ENCODE measurements around the gene IDH3B.
A peak's percentile ranks its signal among the peaks of the same experiment; 100 is the strongest.

Gene IDH3B

DNA sequence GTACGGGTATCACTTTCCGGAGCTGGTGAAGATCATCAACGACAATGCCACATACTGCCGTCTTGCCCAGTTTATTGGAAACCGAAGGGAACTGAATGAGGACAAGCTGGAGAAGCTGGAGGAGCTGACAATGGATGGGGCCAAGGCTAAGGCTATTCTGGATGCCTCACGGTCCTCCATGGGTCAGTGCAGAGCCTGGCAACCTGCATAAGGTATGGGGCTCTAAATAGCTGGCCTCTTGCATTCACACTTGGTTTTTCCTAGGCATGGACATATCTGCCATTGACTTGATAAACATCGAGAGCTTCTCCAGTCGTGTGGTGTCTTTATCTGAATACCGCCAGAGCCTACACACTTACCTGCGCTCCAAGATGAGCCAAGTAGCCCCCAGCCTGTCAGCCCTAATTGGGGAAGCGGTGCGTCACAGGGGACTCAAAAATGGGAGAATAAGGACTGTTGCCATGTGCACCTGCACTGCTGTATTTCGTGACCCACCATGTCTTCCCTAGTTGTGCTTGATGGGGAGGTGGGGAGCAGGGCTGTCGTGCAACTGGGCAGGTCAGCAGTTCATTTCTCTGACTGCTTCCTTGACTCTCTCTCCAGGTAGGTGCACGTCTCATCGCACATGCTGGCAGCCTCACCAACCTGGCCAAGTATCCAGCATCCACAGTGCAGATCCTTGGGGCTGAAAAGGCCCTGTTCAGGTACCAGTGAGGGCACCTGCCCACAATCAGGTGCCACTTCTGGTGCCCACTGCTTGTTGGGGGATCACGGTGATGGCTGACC lies 8.5 kb downstream of the IDH3B start:
- DNase-seq = no peak

DNA sequence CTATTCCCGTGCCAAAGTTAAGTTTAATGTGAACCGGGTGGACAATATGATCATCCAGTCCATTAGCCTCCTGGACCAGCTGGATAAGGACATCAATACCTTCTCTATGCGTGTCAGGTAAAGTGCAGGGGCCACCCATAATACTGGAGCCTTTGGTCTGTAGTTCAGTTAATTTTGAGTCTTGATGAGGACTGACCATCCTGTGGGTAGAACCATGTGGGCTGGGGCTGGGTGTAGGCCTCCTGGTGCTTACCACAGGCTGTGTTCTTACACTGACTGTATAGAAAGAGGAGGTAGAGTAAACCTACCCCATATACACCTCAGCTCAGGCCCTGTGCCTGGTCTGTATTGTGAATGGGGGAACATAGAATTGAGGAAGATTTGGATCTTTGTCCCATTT lies 9.2 kb downstream of the IDH3B start:
- no peak for DNase-seq

GRCh38 chr20:2654384-2654822 lies 9.6 kb downstream of the IDH3B start:
- no peak for DNase-seq

DNA sequence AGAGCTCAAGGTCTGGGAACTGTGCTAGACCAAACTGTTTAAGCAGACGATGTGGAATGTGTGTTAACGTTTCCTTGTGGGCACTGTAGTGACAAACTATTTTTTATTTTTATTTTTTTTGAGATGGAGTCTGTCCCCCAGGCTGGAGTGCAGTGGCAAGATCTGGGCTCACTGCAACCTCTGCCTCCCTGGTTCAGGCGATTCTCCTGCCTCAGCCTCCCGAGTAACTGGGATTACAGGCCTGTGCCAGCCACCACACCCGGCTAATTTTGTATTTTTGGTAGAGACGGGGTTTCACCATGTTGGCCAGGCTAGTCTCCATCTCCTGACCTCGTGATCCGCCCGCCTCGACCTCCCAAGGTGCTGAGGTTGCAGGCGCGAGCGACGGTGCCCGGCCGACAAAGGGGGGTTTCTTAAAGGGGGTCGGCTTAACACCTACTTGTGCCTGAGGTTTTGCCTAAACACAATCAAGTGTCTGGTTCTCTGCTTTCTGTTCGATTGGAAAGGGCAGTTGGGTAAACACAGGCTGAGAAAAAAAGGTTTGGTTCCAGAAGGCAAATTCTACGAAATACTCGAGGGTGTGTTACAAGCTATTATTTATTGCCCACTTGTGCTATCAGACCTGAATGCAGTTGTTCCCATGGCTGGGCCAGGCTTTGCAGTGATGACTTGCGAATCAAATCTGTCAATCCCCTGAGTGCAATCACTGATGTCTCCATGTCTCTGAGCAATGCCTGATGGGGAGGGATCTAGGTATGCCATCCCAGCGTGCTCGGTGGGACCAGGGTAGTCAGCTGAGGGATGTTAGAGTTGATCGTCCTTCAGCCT lies 10.2 kb downstream of the IDH3B start:
- no peak for DNase-seq

DNA sequence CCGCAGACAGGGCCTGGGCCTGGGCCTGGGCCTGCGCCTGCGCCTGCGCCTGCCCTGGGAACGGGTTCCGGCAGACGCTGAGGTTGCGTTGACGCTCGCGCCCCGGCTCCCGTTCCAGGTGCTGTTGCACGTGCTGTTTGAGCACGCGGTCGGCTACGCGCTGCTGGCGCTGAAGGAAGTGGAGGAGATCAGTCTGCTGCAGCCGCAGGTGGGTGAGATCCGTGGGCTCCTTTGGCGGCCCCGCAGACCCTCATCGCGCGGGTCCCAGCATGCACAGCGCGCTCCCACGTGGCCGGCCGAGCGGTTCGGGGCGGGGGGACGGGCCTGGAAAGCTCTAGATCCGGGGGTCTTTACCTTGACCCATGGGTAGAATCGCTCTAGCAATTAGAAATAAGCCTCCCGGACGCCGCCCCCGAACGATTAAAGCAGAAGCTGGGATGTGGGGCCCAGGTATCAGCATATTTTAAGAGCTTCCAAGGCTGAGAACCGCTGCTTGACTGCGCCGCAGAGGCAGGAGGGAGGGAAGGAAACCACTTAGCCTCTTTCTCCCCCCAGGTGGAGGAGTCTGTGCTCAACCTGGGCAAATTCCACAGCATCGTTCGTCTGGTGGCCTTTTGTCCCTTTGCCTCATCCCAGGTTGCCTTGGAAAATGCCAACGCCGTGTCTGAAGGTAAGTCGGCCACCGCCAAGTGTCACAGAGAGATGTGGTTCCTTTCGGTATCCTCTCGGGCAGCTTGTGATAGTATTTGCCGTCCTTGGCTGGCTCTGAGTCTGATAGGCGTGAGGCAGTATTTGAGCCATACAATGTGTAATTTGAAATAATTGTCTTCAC lies 11.1 kb downstream of the IDH3B start:
- DNase-seq = peak; percentile 39

- peak; percentile 96 for DNase-seq
Measured at GRCh38 chr20:2651772-2652723, 12.0 kb downstream of the IDH3B start, which contains the start of gene NOP56. Gene NOP56, plus strand, starts transcription at chr20:2652632. Its CDS starts 29 bp downstream, at chr20:2652661.

DNA sequence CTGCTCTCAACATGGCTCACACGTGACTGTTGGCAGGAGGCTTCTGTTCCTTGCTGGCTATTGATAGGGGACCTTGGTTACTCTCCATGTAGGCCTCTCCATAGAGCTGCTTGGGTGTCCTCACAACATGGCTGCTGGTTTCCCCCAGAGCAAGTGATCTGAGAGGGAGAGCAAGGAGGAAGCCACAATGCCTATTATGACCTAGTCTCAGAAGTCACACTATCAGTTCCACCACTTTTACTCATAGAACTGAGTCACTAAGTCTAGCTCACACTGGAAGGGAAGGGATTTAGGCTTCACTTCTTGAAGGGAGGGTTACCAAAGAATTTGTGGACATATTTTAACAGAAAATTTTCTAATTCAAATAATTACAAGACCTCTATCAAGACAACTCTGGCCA lies 20.3 kb downstream of the IDH3B start:
- DNase-seq = no peak

DNA sequence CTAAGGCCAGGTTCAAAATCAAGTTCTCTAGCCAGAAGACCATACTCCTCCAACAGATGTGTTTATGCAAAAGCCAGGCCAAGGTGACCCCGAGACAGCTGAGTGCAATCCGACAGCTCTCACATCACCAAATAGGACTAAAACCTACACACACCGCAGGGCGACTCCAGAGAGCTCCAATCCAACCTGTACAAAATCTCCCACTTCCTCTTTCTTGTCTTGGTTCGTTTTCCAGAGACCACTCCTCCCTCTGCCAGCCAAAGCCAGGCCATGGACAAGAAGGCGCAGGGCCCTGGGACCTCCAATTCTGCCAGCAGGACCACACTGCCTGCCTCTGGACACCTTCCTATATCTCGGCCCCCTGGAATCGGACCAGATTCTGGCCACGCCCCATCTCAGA lies 23.1 kb downstream of the IDH3B start:
- no peak for DNase-seq

DNA sequence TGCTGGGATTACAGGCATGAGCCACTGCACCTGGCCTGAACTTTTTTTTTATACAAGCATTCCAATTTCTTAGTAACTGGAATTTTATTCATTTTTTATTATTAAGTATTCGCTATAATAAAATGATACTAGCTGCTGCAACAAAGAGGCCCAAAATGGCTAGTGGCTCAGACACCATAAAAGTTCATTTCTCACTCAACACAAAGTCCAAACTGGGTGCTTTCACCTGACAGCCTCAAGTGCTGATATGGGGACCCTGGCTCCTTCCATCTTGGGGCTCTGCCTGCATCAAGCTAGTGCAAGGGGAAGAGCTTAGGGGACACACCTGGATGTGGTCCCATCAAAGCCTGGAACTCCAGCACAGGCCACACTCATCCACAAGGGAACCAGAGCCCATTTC lies 23.8 kb downstream of the IDH3B start:
- no peak for DNase-seq

- no peak for DNase-seq
Measured at GRCh38 chr20:2637246-2637645, 26.8 kb downstream of the IDH3B start.

- no peak for DNase-seq
Measured at GRCh38 chr20:2633381-2633780, 30.6 kb downstream of the IDH3B start.

- no peak for DNase-seq
Measured at GRCh38 chr20:2631228-2631627, 32.8 kb downstream of the IDH3B start.

DNA sequence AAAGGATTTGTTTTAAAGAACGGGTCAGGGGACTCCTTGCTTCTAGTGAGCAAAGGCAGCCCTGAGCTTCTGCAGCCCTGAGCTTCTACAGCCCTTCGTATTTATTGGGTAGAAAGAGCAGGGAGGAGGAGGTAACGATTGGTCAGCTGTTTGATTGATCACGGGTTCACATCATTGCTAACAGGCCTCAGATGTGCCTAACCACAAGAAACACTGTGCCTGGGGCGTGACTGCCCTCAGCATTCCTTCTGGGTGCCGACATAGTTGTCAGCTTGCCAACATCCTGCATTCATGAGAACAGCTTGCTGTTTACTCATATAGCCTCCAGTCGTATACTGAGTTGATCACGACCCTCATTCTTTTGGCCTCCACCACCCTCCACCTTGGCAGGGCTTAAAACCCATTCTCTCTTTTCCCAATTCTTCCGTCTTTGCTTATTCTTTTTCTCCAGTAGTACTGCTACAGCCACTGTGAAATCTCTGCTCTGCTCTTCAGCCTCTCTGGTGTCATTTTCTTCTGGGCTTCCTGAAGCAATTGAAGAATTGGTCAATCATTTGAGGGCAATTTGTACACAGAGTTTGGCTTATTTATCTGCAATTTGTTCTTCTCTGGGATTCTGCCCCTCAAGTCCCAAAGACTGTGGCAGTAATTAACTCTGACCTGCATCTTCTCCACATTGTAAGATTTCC lies 37.0 kb downstream of the IDH3B start:
- DNase-seq = no peak

GRCh38 chr20:2625062-2625461 lies 39.0 kb downstream of the IDH3B start:
- DNase-seq = no peak

GRCh38 chr20:2624190-2624589 lies 39.8 kb downstream of the IDH3B start:
- no peak for DNase-seq

DNA sequence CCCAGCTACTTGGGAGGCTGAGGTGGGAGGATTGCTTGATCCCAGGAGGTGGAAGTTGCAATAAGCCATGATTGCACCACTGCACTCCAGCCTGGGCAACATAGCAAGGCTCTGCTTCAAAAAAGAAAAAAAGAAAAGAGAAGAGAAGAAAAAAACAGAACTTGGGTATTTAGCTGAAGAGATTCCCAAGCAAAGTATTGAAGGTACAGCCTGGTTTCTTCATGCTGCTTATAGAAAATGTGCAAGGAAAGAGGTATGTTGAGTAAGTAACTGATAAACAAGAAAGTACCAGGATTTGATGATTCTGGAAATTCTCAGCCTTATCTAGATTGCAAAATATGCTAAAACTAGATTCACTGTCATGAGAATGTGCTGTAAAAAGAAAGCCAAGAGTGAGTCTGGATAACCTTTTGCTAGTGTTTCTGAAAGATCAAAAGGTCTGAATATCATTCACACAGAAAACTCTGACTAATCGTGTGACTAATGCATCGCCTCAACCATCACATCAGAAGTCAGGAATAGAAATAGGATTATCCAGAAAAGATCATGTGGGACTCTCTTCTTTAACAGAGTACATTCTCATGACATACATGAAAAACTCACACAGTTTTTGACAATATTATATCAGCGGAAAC lies 43.9 kb downstream of the IDH3B start:
- no peak for DNase-seq

GRCh38 chr20:2619337-2619736 lies 44.7 kb downstream of the IDH3B start:
- no peak for DNase-seq

DNA sequence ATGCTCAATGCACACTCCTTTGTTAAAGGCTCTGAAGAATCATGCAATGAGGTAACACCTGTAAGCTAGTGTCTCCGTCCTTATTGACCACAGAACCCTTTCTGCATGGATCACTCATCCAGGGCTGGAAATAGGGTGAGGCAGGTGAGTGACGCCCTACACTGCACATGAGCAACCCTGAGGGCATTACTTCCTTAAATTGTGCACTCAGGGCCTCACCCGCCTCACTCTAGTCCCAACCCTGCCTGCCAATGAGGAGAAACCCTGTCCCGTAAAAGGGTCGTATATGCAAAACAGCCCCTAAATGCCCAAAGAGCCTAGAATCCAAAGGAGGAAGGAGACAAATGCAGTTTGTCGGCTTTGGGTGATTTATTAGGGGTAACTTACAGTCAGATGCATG lies 45.2 kb downstream of the IDH3B start:
- DNase-seq = no peak

DNA sequence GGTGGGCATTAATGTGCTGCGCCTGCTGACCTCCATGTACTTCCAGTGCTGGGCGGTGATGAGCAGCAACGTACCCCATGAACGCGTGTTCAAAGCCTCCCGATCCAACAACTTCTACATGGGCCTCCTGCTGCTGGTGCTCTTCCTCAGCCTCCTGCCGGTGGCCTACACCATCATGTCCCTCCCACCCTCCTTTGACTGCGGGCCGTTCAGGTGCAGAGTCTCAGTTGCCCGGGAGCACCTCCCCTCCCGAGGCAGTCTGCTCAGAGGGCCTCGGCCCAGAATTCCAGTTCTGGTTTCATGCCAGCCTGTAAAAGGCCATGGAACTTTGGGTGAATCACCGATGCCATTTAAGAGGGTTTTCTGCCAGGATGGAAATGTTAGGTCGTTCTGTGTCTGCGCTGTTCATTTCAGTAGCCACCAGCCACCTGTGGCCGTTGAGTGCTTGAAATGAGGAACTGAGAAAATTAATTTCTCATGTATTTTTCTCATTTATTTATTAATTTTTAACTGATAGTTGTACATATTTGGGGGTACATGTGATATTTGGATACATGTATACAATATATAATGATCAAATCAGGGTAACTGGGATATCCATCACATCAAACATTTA lies 46.8 kb downstream of the IDH3B start:
- no peak for DNase-seq

GRCh38 chr20:2616634-2617033 lies 47.4 kb downstream of the IDH3B start:
- DNase-seq = no peak

All from activated T-cell treated with anti-CD3 and anti-CD28 coated beads for 4 hours (primary cell).